Urothelium cell line (cell line): Measurements from ENCODE around the gene NLRC5.
"Not testable (repeated sequence)": the region's sequence is repeated elsewhere in the genome, so short reads cannot be mapped to it uniquely, and the experiment has no call there.

ENCODE experiments used
- DNase-seq: peaks from one replicate; pipeline ENCODE4 v3.0.0; 2011; ENCODE audit warnings: low spot score, mixed read lengths
- FAIRE-seq: peaks from 2 replicates; lab custom pipeline; 2011; peaks lifted over from hg19 to GRCh38; lab: Jason Lieb, UNC

The NLRC5 gene

DNA sequence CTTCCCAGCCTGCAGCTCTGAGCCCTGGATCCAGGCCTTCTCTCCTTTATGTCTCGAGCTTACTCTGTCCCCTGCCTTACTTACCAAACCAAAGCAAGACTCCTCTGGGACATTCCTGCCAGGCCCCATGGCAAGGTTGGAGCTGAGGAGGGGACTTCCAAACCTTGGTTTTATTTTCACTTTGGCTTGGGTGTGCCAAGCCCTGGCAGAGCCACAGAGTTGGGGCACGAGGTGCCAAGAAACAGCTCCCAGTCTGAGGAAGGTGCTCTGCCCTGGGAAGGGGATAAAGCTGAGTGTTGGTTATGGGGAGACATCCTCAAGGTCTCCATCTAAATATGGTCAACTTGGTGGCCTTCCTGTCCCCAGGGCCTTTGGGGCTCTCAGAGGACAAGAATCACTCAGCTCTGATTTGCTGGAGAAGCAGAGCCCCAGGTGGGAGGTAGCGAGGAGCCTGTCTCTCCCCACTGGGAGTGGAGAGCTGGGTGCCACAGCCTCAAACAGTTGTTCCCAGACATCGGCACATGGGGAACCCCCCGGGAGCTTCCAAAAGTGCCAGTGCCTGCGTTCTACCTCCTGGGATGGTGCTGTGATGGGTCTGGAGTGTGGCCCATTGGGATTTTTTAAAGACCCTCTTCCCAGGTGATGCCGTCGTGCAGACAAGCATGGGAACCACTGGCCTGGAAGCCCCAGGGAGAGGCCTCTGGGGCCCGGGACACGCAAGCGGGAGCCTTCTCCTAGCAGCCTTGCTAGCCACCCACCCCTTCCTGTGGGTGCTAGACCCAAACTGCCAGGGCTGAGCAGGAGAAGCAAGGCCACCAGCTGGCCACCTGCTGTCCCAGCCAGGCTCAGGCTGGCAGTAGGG is 10.3 kb downstream of the NLRC5 start:
- FAIRE-seq (no peak), DNase-seq (no peak)

DNA sequence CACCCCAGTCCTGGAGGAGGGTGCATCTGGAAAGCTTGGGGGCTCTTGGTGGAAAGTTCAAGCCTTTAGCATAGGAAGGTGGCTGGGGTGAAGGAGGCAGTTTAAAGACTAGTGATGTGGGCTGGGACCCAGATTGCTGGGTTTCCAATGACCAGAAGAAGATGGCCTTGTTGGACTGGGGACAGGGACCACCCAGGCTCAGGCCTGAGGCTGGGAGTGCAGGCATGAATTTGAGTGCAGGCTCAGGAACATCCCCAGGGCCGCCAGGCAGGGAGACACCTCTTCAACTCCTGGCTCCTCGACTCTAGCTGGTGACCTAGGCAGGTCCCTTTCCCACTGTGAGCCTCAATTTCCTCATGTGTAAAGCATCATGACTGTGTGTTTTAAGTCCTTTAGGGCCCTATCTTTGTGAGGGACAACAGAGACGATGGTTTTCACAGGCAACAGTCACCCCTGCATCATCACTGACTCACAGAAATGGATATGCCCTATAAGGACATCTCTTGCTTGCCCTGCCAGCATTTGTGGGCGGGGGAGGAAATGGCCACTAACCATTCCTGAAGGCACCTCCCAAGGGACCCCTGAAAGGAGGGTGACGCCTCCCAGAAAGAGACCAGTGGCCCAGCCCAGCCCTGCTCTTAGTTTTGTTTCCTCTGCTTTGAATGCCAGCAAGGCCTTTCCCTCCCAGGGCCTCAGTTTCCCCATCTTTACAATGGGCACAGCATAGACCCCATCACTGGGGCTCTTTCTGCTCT is 11.1 kb downstream of the NLRC5 start:
- FAIRE-seq (no peak), DNase-seq (peak; percentile 50)

DNA sequence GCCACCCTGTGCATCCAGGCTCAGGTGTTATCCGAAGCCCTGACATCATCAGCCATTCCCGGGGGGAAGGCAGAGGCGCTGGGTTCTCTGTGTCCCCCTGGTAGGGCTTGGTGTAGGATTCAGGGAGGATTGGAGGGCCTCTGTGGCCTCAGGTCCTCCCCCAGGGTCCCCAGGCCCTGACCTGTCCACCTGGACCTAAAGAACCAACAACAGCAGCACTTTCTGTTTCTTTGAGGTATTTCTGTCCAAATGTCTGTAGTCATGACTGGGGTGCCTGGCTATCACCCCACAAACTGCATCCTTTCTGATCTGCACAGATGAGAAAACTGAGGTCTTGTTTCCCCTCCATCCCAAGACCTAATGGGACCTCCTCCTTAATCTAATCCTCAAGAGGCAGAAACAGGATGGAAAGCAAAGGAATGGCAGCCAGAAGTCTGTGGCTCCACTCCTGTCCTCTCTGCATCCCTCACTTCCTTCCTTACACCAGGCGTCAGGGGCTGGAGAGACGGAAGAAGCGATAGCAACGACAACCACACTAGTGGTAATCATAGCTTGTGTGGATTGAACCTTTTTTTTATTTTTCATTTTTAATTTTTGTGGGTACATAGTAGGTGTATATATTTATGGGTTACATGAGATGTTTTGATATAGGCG is 11.8 kb downstream of the NLRC5 start:
- FAIRE-seq (no peak), DNase-seq (no peak)

DNA sequence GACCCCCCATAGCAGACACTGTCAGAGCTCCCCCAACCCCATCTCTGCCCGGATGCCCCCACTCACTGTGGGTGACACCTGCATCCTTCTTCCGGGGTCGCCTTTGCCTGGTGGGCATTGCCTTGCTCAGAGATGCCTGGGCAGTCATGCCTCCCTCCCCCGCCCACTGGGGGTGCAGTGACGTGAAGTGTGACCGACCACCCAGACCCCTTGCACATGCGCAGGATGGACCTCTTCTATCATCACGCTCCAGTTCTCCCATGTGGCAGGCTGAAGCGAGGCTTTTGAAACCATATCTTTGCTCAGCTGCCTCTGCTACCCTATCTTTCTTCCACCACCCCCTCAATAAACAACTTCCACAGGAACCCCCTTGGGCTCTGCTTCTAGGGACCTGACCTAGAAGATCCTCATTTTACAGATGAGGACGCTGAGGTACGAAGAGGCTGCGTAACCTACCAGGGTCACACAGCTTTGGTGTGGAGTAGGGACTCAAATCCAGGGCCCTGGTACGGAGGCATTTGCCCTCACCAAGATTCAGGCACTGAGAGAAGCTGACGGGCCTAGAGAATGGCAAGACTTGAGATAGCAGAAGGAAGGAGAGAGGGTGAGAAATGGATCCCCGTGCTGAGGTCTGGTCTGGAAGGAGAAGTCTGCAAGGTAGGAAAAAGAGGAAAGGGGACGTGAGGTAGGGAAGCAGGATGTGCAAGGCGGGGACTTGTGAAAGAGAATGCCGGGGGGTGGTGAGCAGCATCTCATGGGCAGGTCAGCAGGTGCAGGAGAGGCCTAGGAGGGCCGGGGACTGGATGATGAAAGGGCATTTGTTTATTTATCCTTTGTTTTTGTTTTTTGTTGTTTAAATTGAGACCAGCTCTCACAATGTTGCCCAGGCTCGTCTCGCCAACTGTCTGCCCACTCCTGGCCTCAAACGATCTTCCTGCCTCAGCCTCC is 14.4 kb downstream of the NLRC5 start:
- DNase-seq (no peak), FAIRE-seq (no peak)

DNA sequence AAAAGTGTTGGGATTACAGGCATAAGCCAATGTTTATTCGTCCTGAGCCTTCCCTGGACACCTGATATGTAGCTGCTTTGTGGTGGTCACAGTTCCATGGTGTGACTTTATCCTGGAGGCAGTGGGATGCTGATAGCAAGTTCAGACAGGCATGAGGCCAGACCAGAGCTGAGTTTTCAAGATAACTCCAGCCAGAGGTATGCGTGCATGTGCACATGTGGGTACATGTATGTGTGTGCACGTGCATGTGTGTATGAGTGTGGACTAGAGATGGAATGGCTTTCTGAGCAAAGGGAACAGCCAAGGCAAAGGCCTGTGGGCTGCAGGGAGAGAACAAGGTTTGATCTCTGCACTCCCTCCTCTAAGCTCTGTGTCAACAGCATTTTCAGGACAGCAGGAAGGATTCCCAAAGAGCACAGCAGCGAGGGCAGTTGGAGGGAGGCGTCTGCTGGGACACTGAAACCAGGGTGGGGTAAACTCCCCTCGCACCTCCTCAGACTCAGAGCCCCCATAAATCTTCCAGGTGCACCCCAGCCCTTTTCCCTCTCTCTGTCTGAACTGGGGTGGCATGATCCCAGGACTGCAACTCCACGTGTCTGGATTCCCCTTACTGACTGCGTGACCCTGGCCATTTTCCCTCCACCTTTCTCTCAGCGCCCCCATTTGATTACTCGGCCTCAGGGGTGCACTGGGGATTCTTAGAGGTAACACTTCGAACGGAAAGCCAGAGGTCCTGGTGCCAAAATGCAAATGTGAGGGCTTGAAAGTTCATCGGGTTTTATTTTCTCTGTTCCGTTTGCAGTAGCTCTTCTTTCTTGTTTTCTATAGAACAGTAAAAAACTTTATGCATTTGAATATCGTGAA is 15.3 kb downstream of the NLRC5 start:
- FAIRE-seq, result no peak
- DNase-seq, result no peak

DNA sequence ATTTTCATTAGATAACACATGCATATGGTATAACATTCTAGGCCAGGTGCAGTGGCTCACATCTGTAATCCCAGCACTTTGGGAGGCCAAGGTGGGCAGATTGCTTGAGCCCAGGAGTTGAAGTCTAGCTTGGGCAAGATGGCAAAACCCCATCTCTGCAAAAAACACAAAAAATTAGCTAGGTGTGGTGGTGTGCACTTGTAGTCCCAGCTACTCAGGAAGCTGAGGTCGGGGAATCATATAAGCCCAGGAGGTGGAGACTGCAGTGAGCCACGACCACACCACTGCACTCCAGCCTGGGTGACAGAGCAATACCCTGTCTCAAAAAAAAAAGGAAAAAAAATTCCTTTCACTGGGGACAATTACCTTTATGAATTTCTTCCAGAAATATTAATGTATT is 16.2 kb downstream of the NLRC5 start:
- DNase-seq, FAIRE-seq: not testable (repeated sequence)

DNA sequence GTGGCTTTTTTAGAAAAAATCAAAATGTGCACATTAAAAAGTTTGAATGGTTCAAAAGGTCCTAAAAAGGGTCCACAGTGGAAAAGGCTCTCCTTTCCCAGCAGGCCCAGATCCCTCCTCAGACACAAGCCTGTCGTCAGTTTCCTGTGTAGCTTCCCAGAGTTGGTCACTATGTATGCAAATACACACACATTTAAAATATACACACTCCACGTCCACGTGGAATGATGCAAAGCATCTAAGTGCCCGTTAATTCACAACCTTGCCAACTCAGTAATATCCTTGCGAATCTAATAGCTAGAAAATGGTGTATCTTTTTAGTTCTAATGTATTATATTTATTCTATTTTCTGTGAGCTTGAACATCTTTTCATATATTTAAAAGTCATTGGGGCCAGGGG is 17.7 kb downstream of the NLRC5 start:
- DNase-seq (no peak), FAIRE-seq (no peak)

DNA sequence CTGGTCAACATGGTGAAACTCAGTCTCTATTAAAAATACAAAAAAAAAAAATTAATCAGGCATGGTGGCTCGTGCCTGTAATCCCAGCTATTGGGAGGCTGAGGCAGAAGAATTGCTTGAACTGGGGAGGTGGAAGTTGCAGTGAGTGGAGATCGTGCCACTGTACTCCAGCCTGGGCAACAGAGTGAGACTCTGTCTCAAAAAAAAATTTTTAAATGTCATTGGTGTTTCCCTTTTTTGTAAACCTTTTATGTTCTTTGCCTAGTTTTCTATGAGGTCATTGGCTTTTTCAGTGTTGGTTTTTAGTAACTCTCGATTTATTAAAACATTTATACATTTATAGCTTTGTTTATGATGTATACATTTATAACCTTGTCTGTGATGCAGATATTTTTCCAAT is 18.2 kb downstream of the NLRC5 start:
- DNase-seq (no peak), FAIRE-seq (no peak)

DNA sequence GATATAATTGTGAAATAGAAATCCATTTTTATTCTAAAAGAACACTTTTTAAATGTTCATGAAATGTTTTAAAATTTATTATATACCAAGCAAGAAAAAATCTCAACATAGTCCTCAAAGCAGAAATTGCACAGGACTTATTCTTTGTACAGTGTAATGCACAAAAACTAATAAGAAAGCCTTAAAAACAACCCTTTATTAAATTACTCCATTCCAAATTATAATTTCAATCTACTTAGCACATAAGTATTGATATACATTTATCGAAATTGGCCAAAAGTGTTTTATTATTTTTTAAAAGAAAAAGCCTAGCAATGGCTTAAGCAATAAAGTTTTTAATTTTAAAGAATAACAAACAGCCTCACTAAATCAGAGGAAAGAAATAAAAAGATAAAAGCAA is 19.1 kb downstream of the NLRC5 start:
- no peak for FAIRE-seq
- no peak for DNase-seq

DNA sequence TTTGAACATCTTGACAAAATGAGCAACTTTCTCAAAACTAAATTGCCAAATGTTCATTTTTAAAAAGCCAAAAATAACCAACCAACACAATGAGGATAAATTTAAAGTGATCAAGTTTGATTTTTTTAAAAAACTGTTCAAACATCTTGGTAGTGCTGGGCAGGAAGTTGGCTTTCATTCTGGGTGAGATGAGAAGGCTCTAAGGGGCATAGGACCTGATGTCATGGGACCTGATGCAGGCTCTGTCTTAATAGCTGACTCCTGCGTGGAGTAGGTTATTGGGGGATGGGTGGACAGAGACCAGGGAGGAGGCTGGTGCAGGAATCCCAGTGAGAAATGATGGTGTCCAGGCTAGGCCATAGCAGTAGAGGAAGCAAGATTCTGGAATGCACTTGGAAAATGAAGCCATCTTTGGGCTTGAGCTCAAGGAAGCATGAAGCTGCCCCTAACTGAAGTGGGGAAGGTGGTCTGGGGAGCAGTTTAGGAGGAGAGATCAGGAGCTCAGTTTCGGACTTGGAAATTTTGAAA is 20.4 kb downstream of the NLRC5 start:
- FAIRE-seq (no peak), DNase-seq (no peak)

DNA sequence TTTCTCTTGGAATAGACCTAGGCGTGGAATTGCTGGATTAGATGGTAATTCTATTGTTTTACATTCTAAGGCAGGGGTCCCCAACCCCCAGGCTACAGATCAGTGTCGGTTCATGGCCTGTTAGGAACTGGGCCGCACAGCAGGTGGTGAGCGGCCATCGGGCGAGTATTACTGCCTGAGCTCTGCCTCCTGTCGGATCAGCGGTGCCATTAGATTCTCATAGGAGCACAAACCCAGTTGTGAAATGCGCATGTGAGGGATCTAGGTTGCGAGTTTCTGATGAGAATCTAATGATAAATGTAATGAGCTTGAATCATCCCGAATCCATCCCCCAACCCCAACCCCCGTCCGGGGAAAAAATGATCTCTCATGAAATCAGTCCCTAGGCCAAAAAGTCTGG is 23.0 kb downstream of the NLRC5 start:
- DNase-seq (no peak), FAIRE-seq (no peak)

DNA sequence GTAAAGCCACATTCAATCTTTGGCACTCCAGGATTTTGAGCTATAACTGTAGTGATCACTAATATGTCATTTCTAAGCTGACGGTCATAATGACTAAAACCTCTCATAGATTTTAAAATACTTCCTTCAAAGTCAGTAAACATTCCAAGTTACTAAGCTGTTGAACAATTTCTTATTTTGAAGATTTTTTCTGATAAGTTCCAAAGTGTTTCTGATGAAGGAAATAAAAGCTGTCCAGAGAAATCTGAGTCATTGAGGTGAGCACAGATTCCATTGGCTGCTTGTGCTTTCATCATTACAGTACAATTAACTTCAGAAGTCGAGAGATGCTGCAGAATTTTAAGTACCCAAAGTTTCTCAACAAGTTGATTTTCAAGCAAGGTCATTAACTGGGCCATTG is 23.9 kb downstream of the NLRC5 start:
- no peak for FAIRE-seq
- DNase-seq, result no peak

DNA sequence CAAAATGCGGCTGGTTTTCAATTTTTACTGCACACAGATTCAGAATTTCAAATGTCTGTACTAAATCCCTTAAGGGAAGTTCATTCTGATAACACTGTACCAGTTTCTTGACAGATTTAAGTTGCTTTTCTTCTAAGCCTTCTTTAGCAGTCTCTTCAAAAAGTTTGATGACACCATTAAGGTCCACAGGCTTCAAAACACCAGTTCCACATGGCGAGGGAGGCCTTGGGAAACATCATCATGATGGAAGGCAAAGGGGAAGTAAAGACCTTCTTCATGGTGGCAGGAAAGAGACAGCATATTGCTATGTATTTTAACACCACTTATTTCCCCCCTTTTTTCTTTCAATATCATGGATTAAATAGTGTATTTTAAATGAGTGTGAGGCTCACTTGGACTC is 24.5 kb downstream of the NLRC5 start:
- no peak for FAIRE-seq
- no peak for DNase-seq

DNA sequence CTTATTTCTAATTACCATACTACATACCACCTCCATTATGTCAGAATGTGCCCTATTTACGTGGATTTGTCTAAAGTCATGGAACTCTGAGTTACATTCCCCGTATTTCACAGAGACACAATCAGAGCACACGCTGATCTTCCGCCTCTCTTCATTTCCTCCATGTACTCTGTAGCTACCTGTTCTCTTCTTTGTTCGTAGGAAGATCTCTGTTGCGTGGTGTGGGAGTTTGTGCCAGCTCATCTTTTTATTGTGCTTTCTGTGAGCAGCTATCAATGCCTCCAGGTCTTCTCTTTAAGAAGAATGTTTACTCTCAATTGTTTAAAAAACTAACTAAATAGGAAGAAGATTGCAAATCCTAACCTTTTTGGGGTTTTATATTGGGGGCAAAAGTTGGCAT is 26.9 kb downstream of the NLRC5 start:
- no peak for DNase-seq
- no peak for FAIRE-seq

DNA sequence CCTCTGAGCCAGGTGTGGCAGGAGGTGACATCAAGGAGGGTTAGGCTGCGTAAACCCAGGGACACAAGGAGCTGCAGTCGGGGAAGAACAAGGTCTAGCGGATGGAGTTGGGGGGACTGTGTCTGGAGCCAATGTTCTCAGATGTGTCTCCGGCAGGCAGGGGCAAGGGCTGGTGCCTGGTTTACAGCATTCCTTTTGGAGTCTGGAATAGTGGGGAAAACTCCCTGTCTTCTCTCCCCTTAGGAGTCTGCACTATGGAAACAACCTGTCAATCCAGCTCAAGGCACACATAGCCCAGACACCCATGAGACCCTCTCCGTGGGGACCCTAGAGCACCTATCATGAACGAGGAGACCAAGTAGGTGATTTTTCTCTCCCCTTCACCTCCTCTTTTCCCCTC is 27.5 kb downstream of the NLRC5 start:
- no peak for DNase-seq
- FAIRE-seq, result no peak

DNA sequence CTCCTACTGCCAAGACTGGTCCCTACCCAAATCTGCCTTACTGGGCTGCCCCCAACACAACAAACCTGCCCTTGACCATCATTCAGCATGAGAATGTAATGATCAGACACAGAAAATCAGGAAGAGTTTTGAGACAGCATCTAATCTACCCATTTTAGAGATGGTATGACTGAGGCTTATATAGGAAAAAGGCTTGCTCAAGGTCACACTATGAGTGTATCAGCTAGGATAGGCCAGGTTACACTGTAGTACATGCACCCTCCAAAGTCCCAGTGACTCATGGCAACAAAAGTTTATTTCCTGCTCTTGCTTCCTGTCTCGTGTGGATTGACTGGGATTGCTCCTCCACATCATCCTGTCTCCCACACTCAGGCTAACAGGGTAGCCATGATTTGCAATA is 27.9 kb downstream of the NLRC5 start:
- DNase-seq, result no peak
- FAIRE-seq, result no peak

DNA sequence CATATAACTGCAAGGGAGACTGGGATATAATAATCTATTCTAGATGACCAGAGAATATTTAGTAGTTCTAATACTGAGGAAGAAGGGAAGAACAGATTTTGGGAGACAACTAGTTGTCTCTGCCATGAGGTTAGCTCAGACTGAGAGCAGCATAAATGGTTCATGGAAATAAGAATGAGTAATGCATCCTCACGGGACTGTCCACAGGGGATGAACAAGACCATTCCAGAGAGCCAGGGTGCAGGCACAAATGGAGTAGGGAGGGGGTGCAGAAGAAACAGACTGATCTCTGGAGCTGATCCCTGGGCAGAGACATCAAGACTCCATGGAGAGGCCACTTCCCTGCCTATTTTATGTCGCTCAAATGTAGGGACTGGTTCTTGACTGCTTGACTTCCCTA is 30.4 kb downstream of the NLRC5 start:
- DNase-seq, result no peak
- no peak for FAIRE-seq

DNA sequence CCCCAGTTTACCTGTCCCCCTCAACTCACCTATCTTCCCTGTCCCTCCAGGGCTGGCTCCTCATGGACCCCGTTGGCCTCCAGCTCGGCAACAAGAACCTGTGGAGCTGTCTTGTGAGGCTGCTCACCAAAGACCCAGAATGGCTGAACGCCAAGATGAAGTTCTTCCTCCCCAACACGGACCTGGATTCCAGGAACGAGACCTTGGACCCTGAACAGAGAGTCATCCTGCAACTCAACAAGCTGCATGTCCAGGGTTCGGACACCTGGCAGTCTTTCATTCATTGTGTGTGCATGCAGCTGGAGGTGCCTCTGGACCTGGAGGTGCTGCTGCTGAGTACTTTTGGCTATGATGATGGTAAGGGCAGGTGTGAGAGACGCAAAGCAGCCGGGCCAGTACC is 31.3 kb downstream of the NLRC5 start:
- FAIRE-seq (no peak), DNase-seq (no peak)

DNA sequence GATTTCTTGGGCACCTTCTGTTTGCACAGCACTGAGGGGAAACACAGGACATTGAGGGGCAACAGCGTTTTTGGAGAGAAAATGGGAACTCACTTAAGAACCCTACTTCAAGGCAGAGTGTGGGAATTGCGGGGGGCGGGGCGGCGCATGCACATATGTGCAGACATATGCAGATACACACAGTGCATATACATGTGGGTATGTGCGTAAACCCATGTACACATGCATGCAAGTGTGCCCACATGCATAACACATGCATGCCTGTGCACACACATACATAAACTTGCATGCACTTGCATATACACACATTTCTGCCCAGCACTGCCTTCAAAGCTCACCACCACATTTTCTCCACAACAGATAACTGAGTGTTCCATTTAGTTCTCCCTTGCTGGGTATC is 32.4 kb downstream of the NLRC5 start:
- FAIRE-seq, result no peak
- DNase-seq, result no peak

DNA sequence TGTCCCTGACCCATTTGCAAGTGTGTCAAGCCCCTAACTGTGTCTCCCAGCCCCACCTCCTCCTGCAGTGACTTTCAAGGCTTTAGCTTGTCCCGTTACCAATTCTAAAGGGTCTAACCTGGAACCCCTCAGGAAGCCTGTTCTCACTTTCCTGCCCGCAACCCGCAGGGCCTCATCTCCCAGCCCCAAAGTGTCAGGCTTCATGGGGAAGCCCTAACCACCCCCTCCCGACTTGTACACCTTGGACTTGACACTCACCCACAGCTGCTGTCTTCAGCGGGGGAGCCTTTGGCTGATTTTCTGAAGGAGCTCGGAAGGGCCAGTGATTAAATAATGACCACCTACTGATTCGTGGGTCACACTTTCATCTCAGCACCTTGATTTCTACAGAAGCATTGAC is 33.1 kb downstream of the NLRC5 start:
- DNase-seq, result no peak
- no peak for FAIRE-seq
